Measurements from ENCODE around the gene SORCS2.

Gene SORCS2

GRCh38 chr4:7393601-7394575 lies 201.6 kb downstream of the SORCS2 start:
- H3K79me2 ChIP-seq (ENCODE audit: control insufficient read depth, low read length), result no peaks in the 10 kb centered on the region
- H3K4me2 ChIP-seq (ENCODE audit: low read length), result no peak overlapping the region
- no peaks in the 10 kb centered on the region for H3K9me3 ChIP-seq (ENCODE audit: control insufficient read depth, insufficient read depth, low read length)
- H3K9me2 ChIP-seq (replicated peaks; ENCODE audit: control insufficient read depth, low read length), result no peaks in the 10 kb centered on the region
- H3F3A ChIP-seq (ENCODE audit: control insufficient read depth, insufficient read depth), result no peaks in the 10 kb centered on the region
- H3K36me3 ChIP-seq (ENCODE audit: control insufficient read depth, low read length), result no peaks in the 10 kb centered on the region
- no peaks in the 10 kb centered on the region for H4K20me1 ChIP-seq (ENCODE audit: control insufficient read depth, insufficient read depth, low read depth, low read length)
- no peak overlapping the region for H3K27ac ChIP-seq (ENCODE audit: low read depth, low read length)
- no peak overlapping the region for H3K4me3 ChIP-seq (ENCODE audit: low read length)
- no peak for TF ChIP-seq CTCF (IDR thresholded peaks at IDR 0.05; ENCODE audit: low read depth, low read length, poor library complexity, severe bottlenecking)
- H3K27me3 ChIP-seq (ENCODE audit: control insufficient read depth, low read length), result no peaks in the 10 kb centered on the region
- H3K4me1 ChIP-seq (ENCODE audit: control insufficient read depth, low read length), result peaks cover 16% of the 10 kb centered on the region

- Histone ChIP-seq H3K27ac (ENCODE audit: low read depth, low read length) (no peak overlapping the region), H3K9me3 (ENCODE audit: control insufficient read depth, insufficient read depth, low read length) (no peaks in the 10 kb centered on the region), H3K4me2 (ENCODE audit: low read length) (no peak overlapping the region), H3K79me2 (ENCODE audit: control insufficient read depth, low read length) (no peaks in the 10 kb centered on the region), H3F3A (ENCODE audit: control insufficient read depth, insufficient read depth) (no peaks in the 10 kb centered on the region), H4K20me1 (ENCODE audit: control insufficient read depth, insufficient read depth, low read depth, low read length) (no peaks in the 10 kb centered on the region), H3K4me3 (ENCODE audit: low read length) (no peak overlapping the region), H3K4me1 (ENCODE audit: control insufficient read depth, low read length) (peaks cover 25% of the 10 kb centered on the region), H3K9me2 (replicated peaks; ENCODE audit: control insufficient read depth, low read length) (no peaks in the 10 kb centered on the region), H3K36me3 (ENCODE audit: control insufficient read depth, low read length) (no peaks in the 10 kb centered on the region), H3K27me3 (ENCODE audit: control insufficient read depth, low read length) (no peaks in the 10 kb centered on the region)
- TF ChIP-seq EZH2phosphoT487 (IDR thresholded peaks at IDR 0.05; ENCODE audit: borderline replicate concordance, low read length) (no peak), CTCF (IDR thresholded peaks at IDR 0.05; ENCODE audit: low read depth, low read length, poor library complexity, severe bottlenecking) (no peak)
Observed at GRCh38 chr4:7394681-7395451, 202.5 kb downstream of the SORCS2 start.

GRCh38 chr4:7395645-7396044 lies 203.3 kb downstream of the SORCS2 start:
- TF ChIP-seq EZH2phosphoT487 (IDR thresholded peaks at IDR 0.05; ENCODE audit: borderline replicate concordance, low read length) (no peak), CTCF (IDR thresholded peaks at IDR 0.05; ENCODE audit: low read depth, low read length, poor library complexity, severe bottlenecking) (no peak)
- Histone ChIP-seq H4K20me1 (ENCODE audit: control insufficient read depth, insufficient read depth, low read depth, low read length) (no peaks in the 10 kb centered on the region), H3K27me3 (ENCODE audit: control insufficient read depth, low read length) (no peaks in the 10 kb centered on the region), H3K9me2 (replicated peaks; ENCODE audit: control insufficient read depth, low read length) (no peaks in the 10 kb centered on the region), H3K27ac (ENCODE audit: low read depth, low read length) (no peak overlapping the region), H3K4me3 (ENCODE audit: low read length) (no peak overlapping the region), H3K9me3 (ENCODE audit: control insufficient read depth, insufficient read depth, low read length) (no peaks in the 10 kb centered on the region), H3F3A (ENCODE audit: control insufficient read depth, insufficient read depth) (no peaks in the 10 kb centered on the region), H3K79me2 (ENCODE audit: control insufficient read depth, low read length) (no peaks in the 10 kb centered on the region), H3K36me3 (ENCODE audit: control insufficient read depth, low read length) (no peaks in the 10 kb centered on the region), H3K4me2 (ENCODE audit: low read length) (no peak overlapping the region), H3K4me1 (ENCODE audit: control insufficient read depth, low read length) (peaks cover 25% of the 10 kb centered on the region)

All from DOHH2 (cell line).